TTC549 (cell line): ENCODE measurements around the gene TGM5.
"Not testable (repeated sequence)": the region's sequence is repeated elsewhere in the genome, so short reads cannot be mapped to it uniquely, and the experiment has no call there.

Source experiments
- FAIRE-seq: peaks from 2 replicates; lab custom pipeline; 2012; peaks lifted over from hg19 to GRCh38; lab: Jason Lieb, UNC

The TGM5 gene, protein sequence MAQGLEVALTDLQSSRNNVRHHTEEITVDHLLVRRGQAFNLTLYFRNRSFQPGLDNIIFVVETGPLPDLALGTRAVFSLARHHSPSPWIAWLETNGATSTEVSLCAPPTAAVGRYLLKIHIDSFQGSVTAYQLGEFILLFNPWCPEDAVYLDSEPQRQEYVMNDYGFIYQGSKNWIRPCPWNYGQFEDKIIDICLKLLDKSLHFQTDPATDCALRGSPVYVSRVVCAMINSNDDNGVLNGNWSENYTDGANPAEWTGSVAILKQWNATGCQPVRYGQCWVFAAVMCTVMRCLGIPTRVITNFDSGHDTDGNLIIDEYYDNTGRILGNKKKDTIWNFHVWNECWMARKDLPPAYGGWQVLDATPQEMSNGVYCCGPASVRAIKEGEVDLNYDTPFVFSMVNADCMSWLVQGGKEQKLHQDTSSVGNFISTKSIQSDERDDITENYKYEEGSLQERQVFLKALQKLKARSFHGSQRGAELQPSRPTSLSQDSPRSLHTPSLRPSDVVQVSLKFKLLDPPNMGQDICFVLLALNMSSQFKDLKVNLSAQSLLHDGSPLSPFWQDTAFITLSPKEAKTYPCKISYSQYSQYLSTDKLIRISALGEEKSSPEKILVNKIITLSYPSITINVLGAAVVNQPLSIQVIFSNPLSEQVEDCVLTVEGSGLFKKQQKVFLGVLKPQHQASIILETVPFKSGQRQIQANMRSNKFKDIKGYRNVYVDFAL

DNA sequence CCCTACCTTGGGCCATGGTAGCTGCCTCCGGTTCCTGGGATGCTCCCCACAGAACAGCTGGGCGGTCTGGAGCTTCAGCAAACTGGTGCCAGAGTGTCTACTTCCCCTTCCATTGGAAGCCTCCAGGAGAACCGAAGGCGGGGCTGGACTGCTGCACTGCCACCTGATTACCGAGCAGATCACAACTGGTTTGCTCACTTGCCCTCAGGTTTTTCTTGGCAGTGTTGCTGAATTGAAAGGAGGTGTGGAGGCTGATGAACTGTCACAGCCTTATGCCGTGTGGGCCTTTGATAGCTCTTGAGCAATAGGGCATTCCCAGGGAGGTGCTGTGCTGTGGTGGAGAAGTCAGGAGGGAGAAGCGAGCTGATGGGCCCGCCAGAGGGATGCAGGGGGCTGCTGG lies at the start of gene TGM5:
TSS of gene TGM5 (minus strand) at position 95 of the 400 bp plus-strand sequence. CDS start at position 16, 79 bp downstream.
- no peak for FAIRE-seq

DNA sequence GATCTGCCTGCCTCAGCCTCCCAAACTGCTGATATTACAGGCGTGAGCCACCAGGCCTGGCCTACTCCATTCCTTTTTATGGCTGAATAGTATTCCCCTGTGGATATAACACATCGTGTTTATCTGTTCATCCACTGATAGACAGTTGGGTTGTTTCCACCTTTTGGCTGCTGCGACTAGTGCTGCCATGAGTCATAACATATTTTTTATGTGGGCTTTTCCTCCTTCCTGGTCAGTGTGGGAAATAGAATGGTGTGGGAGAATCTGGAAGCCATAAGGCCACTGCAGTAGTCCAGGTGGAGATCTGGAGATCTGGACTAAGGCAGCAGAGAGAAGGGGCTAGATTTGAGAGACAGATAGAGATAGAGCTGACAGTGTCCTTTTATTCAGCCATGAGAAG lies 47.4 kb upstream of the TGM5 start:
- no peak for FAIRE-seq

DNA sequence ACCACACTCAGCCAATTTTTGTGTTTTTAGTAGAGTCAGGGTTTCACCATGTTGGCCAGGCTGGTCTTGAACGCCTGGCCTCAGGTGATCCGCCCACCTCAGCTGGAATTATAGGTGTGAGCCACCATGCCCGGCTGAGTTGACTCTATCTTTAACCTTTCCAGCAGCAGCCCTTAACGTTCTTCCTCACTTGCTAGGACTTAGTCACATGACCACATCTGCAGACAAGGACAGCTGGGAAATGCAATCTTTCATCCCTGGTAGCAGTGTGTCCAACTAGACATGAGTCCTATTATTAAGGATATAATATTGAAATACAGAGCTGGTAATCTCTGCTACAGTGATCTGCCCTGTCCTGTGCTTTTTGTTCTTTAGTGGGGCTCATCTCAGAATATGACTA lies 45.6 kb upstream of the TGM5 start:
- no peak for FAIRE-seq

DNA sequence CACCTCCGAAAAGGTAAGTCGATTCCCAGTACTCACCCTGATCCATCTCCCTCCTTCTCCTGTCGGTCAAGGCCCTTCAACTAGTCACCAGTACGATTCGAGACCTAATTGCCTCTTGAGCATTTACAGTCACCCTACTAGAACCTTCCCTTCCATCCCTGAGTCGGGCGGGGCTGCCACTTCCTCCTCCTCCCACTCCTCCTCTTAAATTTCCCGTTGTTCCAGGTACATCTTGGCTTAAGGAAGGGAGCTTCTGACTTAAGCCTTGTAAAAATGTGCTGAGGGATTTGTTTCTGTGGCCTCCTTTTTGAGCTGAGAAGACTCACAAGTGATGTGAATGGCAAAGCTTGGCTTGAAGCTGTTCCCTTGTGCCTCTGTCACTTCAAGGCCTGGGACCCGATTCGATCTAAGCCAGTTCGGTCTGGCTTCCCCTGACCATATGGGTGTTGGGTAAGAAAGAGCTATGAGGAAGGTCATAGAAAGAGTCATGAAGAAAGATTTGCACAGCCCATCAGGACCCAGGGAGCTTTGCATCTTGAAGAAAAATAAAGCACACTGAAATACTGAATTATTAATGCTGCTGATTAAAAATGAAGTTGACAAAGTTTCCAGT lies 35.6 kb upstream of the TGM5 start, which contains the start of gene TGM7:
TSS of gene TGM7 (minus strand) at position 51 of the 613 bp plus-strand sequence.
- FAIRE-seq = no peak

DNA sequence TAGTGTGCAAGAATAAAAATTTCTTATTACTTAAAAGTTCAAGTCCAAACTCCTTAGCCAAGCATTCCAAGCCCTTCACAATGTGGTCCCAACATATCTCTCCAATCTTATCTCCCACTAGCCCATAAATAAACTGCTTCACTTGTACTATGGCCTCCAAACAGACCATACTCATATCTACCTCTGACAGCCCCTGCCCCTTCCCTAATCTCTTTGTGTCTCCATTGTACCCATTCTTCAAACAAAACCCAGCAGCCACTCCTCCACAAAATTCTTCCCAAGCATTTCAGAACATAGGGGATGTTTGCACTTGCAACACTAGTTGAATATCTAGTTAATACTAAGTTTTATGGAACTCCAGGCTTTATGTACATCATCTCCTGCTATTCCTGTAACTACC lies 33.2 kb upstream of the TGM5 start:
- FAIRE-seq = no peak

DNA sequence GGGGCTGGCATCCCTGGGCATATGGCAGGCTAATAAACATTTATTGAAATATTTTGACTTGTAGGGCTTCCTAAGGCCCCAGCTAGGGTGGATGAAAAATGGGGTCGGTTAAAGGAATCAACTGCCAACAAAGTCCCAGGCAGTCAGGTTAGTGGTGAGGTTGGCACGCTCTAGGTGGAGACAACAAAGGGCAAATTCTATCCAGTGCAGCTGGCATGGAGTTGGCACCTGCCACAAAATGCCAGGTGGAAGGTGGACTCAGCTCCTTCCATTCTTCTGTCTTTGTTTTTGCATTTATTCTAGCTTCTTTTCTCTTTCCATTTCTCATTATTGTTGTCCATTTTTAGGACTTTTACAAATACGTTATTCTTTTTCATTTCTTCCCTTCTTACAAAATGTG lies 32.7 kb upstream of the TGM5 start:
- no peak for FAIRE-seq

DNA sequence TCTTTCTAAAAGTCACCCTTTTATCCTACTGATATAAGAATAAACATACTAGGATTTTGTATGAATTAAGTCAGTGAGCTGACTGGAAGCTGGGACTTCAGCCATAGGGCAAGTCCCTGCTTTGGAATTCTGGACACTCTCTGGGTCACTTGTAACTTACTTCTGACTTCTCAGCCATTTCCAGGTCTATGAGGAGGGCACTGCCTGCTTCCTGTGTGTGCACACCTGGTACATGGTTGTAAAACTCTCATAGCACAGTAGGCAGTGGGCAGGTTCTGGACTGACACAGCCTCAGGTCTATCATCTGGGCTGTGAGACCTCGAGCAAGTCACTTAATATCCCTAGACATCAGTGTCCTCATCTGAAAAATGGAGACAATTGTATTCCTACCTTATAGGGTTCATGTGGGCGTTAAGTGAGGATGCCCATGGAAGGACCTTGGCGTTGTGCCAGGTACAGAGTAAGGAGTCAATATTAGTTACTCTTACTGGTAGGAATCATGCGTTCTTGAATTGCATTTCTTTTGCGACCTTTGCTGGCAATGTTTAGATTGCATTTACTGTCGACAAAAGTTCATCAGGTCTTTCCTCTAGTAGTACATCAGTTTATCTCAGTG lies 27.5 kb upstream of the TGM5 start:
- no peak for FAIRE-seq

DNA sequence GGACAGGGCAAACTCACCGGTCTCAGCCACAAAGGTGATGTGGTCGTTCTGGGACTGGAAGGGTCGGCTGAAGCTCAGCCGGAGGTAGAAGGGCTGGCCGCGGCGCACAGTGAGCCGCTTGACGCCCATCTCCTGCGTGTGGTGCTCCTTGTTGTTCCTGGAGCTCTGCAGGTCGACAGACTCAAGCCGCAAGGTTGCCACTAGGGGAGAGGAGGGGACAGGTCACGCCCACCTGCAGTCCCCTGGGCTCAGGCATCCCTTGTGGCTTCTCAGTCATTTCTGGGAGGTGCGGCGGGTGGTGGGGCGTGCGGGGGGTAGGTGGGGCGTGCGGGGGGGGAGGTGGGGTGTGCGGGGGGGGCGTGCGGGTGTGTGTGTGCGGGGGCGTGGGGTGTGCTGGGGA lies 26.7 kb upstream of the TGM5 start:
- no peak for FAIRE-seq

DNA sequence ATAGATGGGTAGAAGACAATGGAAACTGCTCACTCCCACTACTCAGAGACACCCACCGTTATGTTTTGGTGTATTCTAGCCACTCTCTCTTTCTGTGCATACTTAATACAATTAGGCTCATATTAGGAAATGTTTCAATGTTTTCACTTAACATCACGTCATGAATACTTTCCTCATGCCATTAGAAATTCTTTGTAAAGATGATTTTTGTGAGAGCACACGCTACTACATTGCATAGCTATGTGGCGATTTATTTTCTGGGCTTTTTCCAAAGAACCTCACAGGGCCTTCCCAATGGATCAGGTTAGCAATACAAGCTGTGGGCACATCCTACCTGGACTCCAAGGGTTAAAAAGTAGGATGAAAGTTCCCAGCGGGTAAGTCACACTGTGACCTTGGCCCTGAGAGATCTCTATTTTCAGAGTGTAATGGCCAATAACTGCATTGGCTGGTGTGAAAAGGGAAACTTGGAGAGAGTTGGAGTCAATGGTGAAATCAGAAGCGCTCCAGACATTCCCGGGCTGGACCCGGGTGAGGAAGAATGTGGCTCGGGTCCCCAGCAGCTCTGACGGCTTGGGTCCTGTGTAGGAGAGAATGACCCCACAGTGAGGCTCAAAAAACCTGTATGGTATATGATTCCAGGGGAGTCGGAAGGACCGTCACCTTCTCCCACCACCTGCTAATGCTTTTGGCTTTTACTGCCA lies 25.8 kb upstream of the TGM5 start:
- no peak for FAIRE-seq

DNA sequence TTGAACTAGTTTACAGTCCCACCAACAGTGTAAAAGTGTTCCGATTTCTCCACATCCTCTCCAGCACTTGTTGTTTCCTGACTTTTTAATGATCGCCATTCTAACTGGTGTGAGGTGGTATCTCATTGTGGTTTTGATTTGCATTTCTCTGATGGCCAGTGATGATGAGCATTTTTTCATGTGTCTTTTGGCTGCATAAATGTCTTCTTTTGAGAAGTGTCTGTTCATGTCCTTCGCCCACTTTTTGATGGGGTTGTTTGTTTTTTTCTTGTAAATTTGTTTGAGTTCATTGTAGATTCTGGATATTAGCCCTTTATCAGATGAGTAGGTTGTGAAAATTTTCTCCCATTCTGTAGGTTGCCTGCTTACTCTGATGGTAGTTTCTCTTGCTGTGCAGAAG lies 22.9 kb upstream of the TGM5 start:
- not testable (repeated sequence) for FAIRE-seq

DNA sequence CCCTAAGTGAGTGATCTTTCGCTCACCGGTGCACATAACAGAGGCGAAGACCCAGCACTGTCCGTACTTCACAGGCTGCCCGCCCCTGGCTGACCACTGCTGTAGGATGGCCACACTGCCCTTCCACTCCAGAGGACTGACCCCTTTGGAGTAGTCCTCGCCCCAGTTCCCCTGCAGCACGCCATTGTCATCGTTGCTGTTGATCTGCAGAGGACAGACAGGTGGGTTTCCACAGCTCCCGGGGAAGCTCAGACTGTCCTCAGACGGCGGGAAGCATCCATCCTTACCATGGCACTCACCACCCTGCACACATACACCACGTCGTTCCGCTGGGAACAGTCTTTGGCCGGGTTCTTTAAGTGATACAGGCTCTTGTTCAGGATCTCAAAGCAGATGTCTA lies 20.5 kb upstream of the TGM5 start:
- FAIRE-seq = no peak

DNA sequence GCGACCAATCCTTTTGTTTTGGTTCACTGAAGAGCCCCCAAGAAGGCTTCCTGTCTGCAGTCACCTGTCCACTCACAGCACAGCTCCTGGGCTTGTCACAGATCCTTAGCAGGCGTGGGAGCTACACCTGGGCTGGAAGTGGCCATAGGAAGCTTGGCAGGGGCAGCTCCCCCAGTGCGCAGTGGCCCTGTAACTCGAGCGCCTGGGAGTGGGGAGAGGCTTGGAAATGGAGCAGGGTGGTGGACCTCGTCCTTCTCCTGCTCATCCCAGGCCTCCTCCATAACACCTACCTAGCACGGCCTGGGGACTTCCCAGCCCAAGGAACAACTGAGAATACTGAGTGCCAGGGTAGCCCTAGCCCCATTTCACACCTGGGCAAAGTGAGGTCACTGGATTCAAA lies 19.3 kb upstream of the TGM5 start:
- FAIRE-seq = no peak

DNA sequence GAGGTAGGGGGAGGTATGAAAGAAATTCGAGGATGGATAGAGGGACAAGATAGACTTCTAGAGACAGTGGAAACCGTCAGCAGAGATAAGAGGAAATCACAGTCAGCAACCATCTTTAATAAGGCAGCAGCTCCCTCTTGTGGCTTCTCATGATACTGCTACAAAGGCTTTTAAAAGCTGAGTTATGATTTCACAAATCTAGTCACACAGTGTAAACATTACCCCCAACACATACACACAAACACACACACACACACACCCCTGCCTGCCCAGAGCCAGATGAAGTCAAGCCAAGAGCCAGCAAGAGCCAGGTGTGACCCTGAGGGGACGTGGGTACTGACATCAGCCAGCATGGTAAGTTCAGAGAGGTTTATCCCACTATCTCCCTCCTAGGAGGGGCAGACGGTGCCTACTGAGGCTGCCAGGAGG lies 18.9 kb upstream of the TGM5 start:
- FAIRE-seq = peak; percentile 43

DNA sequence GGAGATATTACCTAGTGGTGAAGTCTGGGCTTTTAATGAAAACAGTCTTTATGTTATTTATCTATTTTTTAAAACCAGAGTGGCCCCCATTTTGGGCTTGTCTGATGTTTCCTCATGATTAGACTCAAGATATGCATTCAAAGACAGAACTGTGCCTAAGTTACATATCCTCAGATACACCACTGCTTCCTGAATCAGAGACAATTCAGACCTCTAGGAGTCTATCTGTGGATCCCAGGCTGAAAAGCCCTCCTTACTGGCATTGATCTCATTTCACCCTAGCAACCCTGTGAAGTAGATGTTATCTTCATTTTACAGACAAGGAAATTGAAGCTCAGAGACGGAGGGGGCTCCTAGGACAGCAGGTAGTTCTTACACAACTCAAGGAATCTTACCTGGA lies 16.8 kb upstream of the TGM5 start:
- no peak for FAIRE-seq

DNA sequence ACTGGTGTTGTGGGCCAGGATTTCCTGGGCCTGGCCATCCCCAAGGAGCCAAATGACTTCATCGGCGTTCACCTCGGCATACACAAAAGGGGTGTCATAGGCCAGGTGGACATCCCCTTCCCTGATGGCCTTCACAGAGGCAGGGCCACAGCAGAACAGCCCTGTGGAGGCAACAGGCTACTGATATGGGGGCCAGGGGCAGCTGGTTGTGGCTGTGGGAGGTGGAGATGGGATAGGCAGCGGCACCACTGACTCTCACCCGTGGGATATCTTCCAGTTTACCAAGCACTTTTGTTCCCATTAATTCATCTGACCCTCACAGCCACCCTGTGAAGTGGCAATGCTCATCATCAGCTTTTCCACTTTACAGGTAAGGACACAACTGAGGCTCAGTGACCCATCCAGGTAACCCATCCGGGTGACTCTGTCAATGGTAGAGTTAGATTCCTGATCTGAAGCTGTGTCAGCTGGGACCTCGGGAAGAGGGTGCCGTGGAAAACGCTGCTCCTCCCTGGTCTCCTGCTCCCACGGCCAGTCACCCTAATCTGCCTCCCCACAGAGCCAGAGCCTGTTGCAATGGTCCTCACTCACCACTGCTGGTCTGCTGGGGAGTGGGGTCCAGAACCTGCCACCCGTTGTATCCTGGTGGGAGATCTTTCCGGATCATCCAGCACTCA lies 15.3 kb upstream of the TGM5 start:
- no peak for FAIRE-seq

DNA sequence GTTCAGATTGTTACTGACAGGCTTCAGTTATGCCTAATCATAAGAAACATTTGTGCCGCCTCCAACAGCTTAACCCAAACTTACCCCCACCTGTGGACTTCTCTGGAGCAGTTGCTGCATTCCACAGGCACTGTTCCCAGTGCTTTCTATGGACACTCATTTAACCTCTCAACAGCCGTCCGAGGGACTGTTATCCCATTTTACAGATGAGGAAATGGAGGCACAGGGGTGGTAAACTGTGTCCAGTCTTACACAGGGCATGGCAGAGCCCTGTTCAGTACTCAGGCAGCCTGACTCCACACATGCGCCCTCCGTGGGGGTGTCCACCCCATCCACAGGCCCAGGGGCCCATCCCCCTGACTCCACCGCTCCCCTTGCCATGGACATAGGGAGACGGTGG lies 14.3 kb upstream of the TGM5 start:
- no peak for FAIRE-seq

DNA sequence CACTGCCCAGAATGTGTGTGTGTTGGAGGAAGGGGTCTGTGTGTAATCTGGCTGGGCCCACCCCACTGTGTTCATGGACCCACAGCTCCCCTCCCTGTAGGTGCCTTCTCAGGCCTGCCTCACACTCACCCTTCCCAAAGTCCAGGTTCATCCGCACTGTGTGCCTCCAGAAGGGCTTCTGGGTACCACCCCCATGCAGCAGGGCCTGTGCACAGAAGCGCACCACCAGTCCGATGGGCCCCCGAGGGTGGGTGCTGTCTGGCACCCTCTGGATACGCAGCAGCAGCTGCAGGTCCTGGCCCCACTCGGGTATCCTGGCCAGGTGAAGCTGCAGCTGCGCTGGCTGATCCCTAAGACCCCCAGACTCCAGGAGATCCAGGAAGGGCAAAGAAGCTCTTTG lies 12.8 kb upstream of the TGM5 start:
- no peak for FAIRE-seq

DNA sequence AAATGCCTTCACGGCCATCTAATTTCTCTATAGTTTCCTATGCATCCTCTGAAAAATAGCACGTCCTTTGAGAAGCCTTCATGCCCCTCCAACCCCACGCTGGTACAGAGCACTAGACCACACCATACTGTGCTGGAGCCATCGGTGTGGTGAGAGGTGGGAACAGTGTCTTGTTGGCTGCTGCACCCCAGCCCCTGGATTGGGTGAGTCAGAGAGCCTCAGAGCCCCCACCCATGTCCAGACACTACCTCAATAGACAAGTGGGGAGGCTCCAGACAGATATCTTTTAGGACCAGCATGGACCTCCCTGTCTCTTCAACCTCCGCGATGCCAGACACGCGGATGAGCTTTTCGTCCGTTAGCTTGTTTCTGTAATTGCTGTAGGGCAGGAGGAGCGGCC lies 12.1 kb upstream of the TGM5 start:
- no peak for FAIRE-seq

DNA sequence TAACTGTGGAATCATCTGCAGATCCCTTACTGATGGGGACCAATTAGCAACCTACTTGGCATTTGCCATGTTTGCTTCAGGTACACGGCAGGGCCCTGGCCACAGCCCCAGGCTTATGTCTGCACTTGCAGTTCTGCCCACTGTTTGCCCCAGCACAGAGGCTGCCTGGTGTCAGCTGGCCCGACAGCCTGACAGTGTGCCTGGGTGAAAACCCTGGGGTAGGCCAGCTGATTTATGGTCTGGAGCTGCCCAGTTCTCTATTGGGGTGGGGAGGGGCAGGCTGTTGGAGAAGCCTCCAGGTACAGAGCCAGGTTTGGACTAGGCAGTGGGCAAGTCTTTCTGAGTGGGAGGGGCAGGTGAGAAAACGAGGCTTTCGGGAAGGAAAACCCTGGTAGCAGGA lies 11.2 kb upstream of the TGM5 start:
- FAIRE-seq = no peak

DNA sequence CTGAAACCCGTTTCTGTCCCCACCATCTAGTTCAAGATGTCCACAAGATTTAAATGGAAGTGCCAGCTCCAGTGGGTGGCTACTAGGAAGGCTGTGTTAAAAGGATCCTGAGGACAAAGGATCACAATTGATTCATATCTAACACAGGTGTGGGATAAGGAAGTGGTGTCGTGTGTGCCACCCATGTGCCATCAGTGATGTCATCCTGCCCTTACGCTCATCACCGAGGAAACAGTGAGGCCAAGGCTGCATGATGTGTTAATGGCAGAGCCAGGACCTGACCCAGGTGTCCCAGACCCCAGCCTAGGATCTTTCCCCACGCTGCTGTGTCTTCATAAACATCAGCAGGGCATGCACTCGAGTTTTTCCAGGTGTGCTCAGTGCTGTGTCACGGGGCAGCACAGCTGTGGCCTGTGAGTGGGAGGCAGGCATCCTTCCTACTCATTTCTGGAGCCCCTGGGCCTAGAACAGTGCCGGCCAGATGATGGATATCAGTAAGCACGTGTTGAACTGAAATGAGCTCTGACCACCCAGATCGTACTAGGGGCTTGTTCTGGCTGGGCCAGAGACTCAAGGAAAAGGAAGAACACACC lies 10.6 kb upstream of the TGM5 start:
- FAIRE-seq = no peak

DNA sequence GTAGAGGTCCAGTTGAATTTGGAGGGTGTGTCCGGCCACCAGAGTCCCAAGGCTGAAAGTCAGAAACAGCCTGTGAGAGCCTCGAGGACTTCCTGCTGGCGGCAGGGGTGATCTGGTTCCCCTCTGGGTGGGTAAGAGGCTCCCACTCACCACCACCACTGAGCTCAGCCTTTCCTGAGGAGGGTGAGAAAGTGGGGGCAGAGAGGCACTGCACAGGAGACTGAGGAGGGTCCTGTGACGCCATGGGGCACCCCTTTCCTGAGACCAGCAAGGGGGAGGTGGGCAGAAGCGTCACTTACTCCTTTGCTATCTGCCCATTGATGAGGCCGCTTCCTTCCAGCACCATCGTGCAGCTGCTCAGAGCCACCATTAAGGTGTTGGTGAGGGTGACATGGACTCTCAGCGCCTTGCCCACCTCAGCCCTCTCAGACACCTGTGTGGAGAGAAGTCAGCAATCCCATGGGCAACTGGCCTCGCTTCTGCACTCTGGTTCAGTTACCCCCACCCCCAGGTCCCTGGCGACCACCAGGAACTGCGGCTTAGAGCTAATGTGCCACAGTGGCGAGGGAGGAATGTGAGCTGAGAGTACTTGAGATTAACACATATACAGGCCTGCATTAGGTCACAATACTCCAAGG lies 10.0 kb upstream of the TGM5 start:
- no peak for FAIRE-seq
